MM.1S (cell line): ENCODE measurements around the gene ARSG.

Experiments
- DNase-seq: peaks from one replicate; pipeline ENCODE4 v3.0.0-alpha.2; 2015
- H2AFZ ChIP-seq: fragments of 300-600 bp; sonication (generic); 2 replicates; pipeline ENCODE4 v1.6.0; 2016; ENCODE audit warnings: antibody characterized with exemption, low read length
- H3F3A ChIP-seq: fragments of 300-600 bp; sonication (generic); 2 replicates; pipeline ENCODE4 v1.6.1; 2016; ENCODE audit warnings: mild to moderate bottlenecking, antibody characterized with exemption, low read length, moderate library complexity, mixed read lengths; ENCODE audit not compliant: insufficient read depth
- H3K27ac ChIP-seq: fragments of 300-600 bp; sonication (generic); 2 replicates; pipeline ENCODE4 v1.5.1; 2016; ENCODE audit warnings: mild to moderate bottlenecking, low read length
- H3K27me3 ChIP-seq: fragments of 300-600 bp; sonication (generic); replicated peaks from 2 replicates; pipeline ENCODE4 v1.6.0; 2016; ENCODE audit warnings: low read length; ENCODE audit not compliant: insufficient read depth
- H3K36me3 ChIP-seq: fragments of 300-600 bp; sonication (generic); replicated peaks from 2 replicates; pipeline ENCODE4 v1.6.1; 2016; ENCODE audit warnings: mild to moderate bottlenecking, low read length, mixed read lengths; ENCODE audit not compliant: insufficient read depth
- H3K4me1 ChIP-seq: fragments of 300-600 bp; sonication (generic); 2 replicates; pipeline ENCODE4 v1.6.1; 2016; ENCODE audit warnings: low read length, mixed read lengths
- H3K4me2 ChIP-seq: fragments of 300-600 bp; sonication (generic); 2 replicates; pipeline ENCODE4 v1.6.0; 2016; ENCODE audit warnings: low read depth, low read length
- H3K4me3 ChIP-seq: fragments of 300-600 bp; sonication (generic); 2 replicates; pipeline ENCODE4 v1.5.1; 2016; ENCODE audit warnings: low read length, mixed read lengths
- H3K79me2 ChIP-seq: fragments of 300-600 bp; sonication (generic); 2 replicates; pipeline ENCODE4 v1.6.1; 2016; ENCODE audit warnings: mixed run types, low read length, mixed read lengths
- H3K9ac ChIP-seq: fragments of 300-600 bp; sonication (generic); 2 replicates; pipeline ENCODE4 v1.6.1; 2016; ENCODE audit warnings: low read length, mixed read lengths
- H3K9me2 ChIP-seq: fragments of 300-600 bp; sonication (generic); replicated peaks from 2 replicates; pipeline ENCODE4 v1.6.1; 2016; ENCODE audit warnings: mild to moderate bottlenecking, low read length, mixed read lengths; ENCODE audit not compliant: insufficient read depth
- H3K9me3 ChIP-seq: fragments of 300-600 bp; sonication (generic); replicated peaks from 2 replicates; pipeline ENCODE4 v1.6.1; 2016; ENCODE audit warnings: mild to moderate bottlenecking, low read length, mixed read lengths; ENCODE audit not compliant: insufficient read depth
- H4K20me1 ChIP-seq: fragments of 300-600 bp; sonication (generic); 2 replicates; pipeline ENCODE4 v1.6.1; 2016; ENCODE audit warnings: mild to moderate bottlenecking, low read length, moderate library complexity, mixed read lengths; ENCODE audit not compliant: insufficient read depth
- EZH2 ChIP-seq: fragments of 300-600 bp; sonication (generic); optimal IDR thresholded peaks from 2 replicates; pipeline ENCODE3; 2017; ENCODE audit warnings: low read depth, mild to moderate bottlenecking, antibody characterized with exemption, low read length, mixed read lengths
- EZH2phosphoT487 ChIP-seq: fragments of 300-600 bp; sonication (generic); IDR thresholded peaks from 2 replicates; pipeline ENCODE4 v1.6.1; 2018; ENCODE audit warnings: antibody characterized with exemption, low read length
- TF ChIP-seq, protein P1 (sequence below): fragments of 300-600 bp; sonication (generic); IDR thresholded peaks from 2 replicates; pipeline ENCODE4 v1.5.1; 2016; ENCODE audit warnings: antibody characterized with exemption, low read length, mixed read lengths

ARSG gene

DNA sequence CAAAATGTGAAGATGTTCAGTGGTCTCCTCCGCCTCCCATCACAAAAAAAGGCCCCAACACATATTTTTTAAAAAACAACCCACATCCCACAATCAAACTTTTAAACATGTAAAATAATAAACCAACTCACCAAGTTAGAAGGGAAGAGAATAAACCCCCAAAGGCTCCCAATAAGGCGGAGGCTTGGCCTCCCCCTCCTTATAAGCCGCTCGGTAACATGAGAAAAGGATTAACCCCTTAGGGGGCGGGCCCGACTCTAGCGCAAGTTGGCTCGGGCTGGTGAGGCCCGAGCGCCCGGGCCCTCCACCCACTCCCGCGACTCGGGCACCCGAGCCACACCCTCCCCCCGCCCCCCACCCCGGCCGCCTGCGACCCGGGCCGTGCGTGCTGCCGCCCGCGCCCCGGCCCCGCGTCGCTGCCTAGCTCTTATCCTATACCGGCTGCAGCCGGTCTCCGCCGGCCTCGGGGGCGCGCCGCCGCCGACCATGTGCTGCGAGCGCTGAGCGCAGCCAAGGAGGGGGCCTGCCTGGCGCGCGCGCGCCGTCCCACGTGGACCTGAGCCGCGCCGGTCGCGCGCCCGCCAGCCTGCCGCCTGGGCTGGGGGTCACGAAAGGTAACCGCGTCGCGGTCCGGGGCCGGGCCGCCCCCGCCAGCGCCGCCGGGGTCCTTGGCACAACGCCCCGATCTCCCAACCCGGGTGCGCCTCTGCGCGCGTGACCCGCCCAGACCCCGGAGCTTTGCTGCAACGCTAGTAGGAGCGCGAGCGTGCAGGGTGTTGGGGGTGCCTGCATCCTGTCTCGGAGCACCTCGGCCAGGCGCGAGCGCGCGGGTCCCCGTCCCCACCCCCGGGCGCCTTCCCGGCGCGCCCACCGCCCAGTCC, at the start of gene ARSG, which contains the start of gene SLC16A6:
ARSG (plus strand) TSS at position 541 of the 881 bp plus-strand sequence. CDS start 15,999 bp downstream, outside the sequence.
SLC16A6 (minus strand) TSS at position 173 of the 881 bp plus-strand sequence. CDS start 12,807 bp downstream, outside the sequence.
- H2AFZ ChIP-seq: peak within 1 kb of the TSS; percentile 88
- DNase-seq: peak; percentile 87
- no peaks in the 10 kb centered on the region for H3K27me3 ChIP-seq
- peak within 1 kb of the TSS; percentile 99 for H3K9ac ChIP-seq
- H3K9me3 ChIP-seq: no peaks in the 10 kb centered on the region
- no peaks in the 10 kb centered on the region for H3K79me2 ChIP-seq
- TF ChIP-seq EZH2phosphoT487: no peak
- H3K36me3 ChIP-seq: no peaks in the 10 kb centered on the region
- no peaks in the 10 kb centered on the region for H4K20me1 ChIP-seq
- peak within 1 kb of the TSS; percentile 91 for H3K27ac ChIP-seq
- peak within 1 kb of the TSS; percentile 94 for H3K4me2 ChIP-seq
- H3K4me1 ChIP-seq: peaks cover 5% of the 10 kb centered on the region; the same call in 1 of the 2 replicates
- H3K4me3 ChIP-seq: peak within 1 kb of the TSS; percentile 92
- H3K9me2 ChIP-seq: no peaks in the 10 kb centered on the region
- H3F3A ChIP-seq: peaks cover 31% of the 10 kb centered on the region

DNA sequence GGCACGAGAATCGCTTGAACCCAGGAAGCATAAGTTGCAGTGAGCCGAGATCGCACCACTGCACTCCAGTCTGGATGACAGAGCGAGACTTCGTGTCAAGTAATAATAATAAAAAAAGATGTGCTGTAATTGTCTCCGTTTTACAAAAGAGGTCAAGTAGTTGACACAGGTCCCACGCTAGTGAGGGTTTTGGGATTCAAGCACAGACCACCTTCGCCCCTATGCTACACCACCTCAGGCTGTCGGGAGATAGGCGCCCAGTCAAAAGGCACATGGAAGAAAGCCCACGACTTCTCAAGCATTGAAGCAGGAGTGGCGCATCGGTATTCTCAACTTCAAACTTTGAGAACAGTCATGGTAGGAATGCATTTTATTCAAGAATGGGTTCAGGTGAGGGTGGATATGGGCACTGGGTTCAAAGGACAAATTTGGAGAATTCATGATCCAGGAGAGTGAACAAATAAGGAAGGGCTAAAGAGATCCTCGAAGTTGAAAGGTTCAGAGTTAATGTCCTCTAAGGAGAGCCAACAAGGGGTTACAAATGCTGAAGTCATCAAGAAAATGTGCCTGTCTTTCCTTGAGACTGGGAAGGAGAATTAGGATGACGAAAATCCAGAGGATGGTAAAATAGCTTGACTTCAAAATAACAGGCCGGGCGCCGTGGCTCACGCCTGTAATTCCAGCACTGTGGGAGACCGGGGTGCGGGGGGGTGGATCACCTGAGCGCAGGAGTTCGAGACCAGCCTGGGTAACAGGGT, 44.8 kb upstream of the ARSG start:
- peaks cover 16% of the 10 kb centered on the region for H3K79me2 ChIP-seq
- H2AFZ ChIP-seq: no peak overlapping the region
- H3K27ac ChIP-seq: no peak overlapping the region; the same call in 1 of the 2 replicates
- no peaks in the 10 kb centered on the region for H3K27me3 ChIP-seq
- no peaks in the 10 kb centered on the region for H3K9me3 ChIP-seq
- H3K4me3 ChIP-seq: peak overlapping the region; percentile 94; the same call in 1 of the 2 replicates
- H3K36me3 ChIP-seq: no peaks in the 10 kb centered on the region
- no peaks in the 10 kb centered on the region for H3F3A ChIP-seq
- peaks cover 11% of the 10 kb centered on the region for H3K4me1 ChIP-seq
- H3K9ac ChIP-seq: peak overlapping the region; percentile 98; the same call in 1 of the 2 replicates
- no peak for DNase-seq
- TF ChIP-seq EZH2: no peak
- TF ChIP-seq, protein P1, sequence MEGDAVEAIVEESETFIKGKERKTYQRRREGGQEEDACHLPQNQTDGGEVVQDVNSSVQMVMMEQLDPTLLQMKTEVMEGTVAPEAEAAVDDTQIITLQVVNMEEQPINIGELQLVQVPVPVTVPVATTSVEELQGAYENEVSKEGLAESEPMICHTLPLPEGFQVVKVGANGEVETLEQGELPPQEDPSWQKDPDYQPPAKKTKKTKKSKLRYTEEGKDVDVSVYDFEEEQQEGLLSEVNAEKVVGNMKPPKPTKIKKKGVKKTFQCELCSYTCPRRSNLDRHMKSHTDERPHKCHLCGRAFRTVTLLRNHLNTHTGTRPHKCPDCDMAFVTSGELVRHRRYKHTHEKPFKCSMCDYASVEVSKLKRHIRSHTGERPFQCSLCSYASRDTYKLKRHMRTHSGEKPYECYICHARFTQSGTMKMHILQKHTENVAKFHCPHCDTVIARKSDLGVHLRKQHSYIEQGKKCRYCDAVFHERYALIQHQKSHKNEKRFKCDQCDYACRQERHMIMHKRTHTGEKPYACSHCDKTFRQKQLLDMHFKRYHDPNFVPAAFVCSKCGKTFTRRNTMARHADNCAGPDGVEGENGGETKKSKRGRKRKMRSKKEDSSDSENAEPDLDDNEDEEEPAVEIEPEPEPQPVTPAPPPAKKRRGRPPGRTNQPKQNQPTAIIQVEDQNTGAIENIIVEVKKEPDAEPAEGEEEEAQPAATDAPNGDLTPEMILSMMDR: no peak
- peak overlapping the region; percentile 66; the same call in 1 of the 2 replicates for H3K4me2 ChIP-seq
- no peaks in the 10 kb centered on the region for H4K20me1 ChIP-seq
- no peaks in the 10 kb centered on the region for H3K9me2 ChIP-seq

DNA sequence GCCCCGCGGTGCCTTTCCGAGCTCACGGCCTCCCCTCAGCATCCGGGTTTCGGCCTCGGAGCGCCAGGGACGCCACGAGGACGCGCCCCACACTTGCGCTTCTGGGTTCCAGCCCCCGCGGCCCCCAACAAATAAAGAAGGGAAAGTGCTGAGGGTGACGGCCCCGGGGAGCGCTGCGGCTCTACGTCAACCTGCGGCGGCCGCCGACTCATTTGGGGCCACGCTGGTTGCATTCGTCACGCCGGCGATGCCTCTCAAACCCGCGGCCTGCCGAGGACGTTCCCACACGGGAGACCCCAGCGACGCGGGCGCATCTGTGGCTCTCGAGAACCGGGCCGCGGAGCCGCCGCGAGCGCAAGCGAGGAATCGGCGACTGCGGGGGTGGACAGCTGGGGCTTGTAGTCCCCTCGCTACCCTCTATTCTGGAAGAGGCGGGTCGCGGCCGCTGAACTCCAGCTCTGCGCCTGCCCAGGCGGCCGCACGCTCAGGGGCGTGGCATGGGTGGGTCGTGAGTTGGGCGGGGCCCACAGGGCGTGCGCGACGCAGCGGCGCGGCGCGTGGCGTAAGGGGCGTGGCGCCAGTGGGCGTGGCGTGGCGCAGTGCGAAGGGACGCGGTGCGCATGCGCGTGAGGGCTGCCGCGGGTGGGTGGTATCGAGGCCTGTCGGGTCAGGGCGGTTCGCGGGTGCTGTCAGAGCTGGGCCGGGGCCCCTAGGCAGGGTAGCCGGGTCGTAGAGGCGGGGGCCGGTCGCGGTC, 43.7 kb upstream of the ARSG start, which contains the start of gene AMZ2:
AMZ2 (plus strand) TSS at position 599 of the 754 bp plus-strand sequence. CDS start 2,145 bp downstream, outside the sequence.
- TF ChIP-seq, protein P1: no peak
- TF ChIP-seq EZH2 (no peak), EZH2phosphoT487 (no peak)
- Histone ChIP-seq H3F3A (no peaks in the 10 kb centered on the region), H4K20me1 (no peaks in the 10 kb centered on the region), H3K27me3 (no peaks in the 10 kb centered on the region), H3K9ac (peak within 1 kb of the TSS; percentile 98), H3K4me1 (peaks cover 11% of the 10 kb centered on the region), H3K4me3 (peak within 1 kb of the TSS; percentile 94), H2AFZ (peak within 1 kb of the TSS; percentile 77), H3K27ac (peak within 1 kb of the TSS; percentile 86), H3K36me3 (no peaks in the 10 kb centered on the region), H3K79me2 (peaks cover 16% of the 10 kb centered on the region), H3K9me3 (no peaks in the 10 kb centered on the region), H3K9me2 (no peaks in the 10 kb centered on the region), H3K4me2 (peak within 1 kb of the TSS; percentile 90)
- DNase-seq: peak; percentile 95
